C4-2B (cell line): ENCODE data around the gene PRKCB.

ENCODE experiments used
- H3K27ac ChIP-seq: fragments of 450-650 bp; 2 replicates; pipeline ENCODE4 v1.5.1; 2017
- ZFX ChIP-seq: fragments of 450-650 bp; IDR thresholded peaks from 2 replicates; pipeline ENCODE4 v1.6.1; 2017
- TF ChIP-seq, protein P1 (sequence below): fragments of 450-650 bp; conservative IDR thresholded peaks from 2 replicates; pipeline ENCODE4 v1.5.1; 2017; ENCODE audit warnings: mild to moderate bottlenecking

The PRKCB gene

DNA sequence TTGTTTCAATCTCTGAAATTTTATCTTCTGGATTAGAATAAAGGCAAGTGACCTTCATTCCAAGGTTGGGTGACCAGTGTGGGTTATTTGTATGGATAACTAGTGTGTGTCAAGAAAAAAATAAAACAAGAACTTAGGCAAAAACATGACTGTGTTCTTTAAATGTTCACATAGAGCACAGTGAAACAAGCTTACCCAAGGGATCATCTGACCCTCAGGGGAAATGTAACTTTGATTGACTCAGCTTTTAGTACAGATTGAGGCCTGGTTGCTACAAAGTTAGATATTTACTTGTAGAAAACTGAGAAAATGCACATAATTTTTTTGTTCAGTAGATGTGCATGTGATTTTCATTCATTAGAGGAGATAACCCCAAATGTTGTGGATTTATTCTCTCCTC lies 427.0 kb downstream of the PRKCB start:
- H3K27ac ChIP-seq = no peak overlapping the region
- TF ChIP-seq ZFX = no peak
- TF ChIP-seq, protein P1, sequence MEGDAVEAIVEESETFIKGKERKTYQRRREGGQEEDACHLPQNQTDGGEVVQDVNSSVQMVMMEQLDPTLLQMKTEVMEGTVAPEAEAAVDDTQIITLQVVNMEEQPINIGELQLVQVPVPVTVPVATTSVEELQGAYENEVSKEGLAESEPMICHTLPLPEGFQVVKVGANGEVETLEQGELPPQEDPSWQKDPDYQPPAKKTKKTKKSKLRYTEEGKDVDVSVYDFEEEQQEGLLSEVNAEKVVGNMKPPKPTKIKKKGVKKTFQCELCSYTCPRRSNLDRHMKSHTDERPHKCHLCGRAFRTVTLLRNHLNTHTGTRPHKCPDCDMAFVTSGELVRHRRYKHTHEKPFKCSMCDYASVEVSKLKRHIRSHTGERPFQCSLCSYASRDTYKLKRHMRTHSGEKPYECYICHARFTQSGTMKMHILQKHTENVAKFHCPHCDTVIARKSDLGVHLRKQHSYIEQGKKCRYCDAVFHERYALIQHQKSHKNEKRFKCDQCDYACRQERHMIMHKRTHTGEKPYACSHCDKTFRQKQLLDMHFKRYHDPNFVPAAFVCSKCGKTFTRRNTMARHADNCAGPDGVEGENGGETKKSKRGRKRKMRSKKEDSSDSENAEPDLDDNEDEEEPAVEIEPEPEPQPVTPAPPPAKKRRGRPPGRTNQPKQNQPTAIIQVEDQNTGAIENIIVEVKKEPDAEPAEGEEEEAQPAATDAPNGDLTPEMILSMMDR = no peak
